ENCODE results near the gene KLHDC3. TPM values are rescaled to one million over a fixed set of nuclear protein-coding genes. Genes with fewer than 3 reads are reported as not detected.

KLHDC3 gene
- total RNA-seq, 2 donors from 2014 or later = 62.4 to 73.9 TPM

- Histone ChIP-seq H3K27ac (no peak overlapping the region), H3K27me3 (no peaks in the 10 kb centered on the region), H3K4me3 (no peak overlapping the region), H3K36me3 (no peaks in the 10 kb centered on the region), H3K4me1 (no peaks in the 10 kb centered on the region), H3K9ac (ENCODE audit: low read depth in 2 of 2, low read length in 2 of 2) (no peak overlapping the region), H3K9me3 (no peaks in the 10 kb centered on the region)
- no peak for TF ChIP-seq CTCF (IDR thresholded peaks at IDR 0.05)
- no peak for DNase-seq
- intact Hi-C loops (cut with DNase I) = no loop called here
Observed at GRCh38 chr6:42969431-42969830, 44.6 kb upstream of the KLHDC3 start.

GRCh38 chr6:42969934-42970333 is 44.1 kb upstream of the KLHDC3 start:
- H3K36me3 ChIP-seq = no peaks in the 10 kb centered on the region
- H3K27ac ChIP-seq = no peak overlapping the region
- intact Hi-C loops (cut with DNase I) = no loop called here
- no peak overlapping the region for H3K4me3 ChIP-seq
- TF ChIP-seq CTCF (IDR thresholded peaks at IDR 0.05) = no peak
- H3K4me1 ChIP-seq = no peaks in the 10 kb centered on the region
- H3K9ac ChIP-seq (ENCODE audit: low read depth in 2 of 2, low read length in 2 of 2) = no peak overlapping the region
- no peaks in the 10 kb centered on the region for H3K27me3 ChIP-seq
- H3K9me3 ChIP-seq = no peaks in the 10 kb centered on the region
- no peak for DNase-seq

GRCh38 chr6:42970871-42971612 is 43.0 kb upstream of the KLHDC3 start:
- Histone ChIP-seq H3K4me3 (no peak overlapping the region), H3K9ac (ENCODE audit: low read depth in 2 of 2, low read length in 2 of 2) (no peak overlapping the region), H3K27me3 (no peaks in the 10 kb centered on the region), H3K9me3 (no peaks in the 10 kb centered on the region), H3K27ac (no peak overlapping the region), H3K36me3 (no peaks in the 10 kb centered on the region), H3K4me1 (no peaks in the 10 kb centered on the region)
- TF ChIP-seq CTCF (IDR thresholded peaks at IDR 0.05) = no peak
- DNase-seq = no peak
- intact Hi-C loops (cut with DNase I) = no loop called here

GRCh38 chr6:42971746-42972327 is 42.2 kb upstream of the KLHDC3 start:
- no peak overlapping the region for H3K4me3 ChIP-seq
- H3K27ac ChIP-seq = no peak overlapping the region
- H3K4me1 ChIP-seq = no peaks in the 10 kb centered on the region
- no peaks in the 10 kb centered on the region for H3K36me3 ChIP-seq
- intact Hi-C loops (cut with DNase I) = no loop called here
- no peak overlapping the region for H3K9ac ChIP-seq (ENCODE audit: low read depth in 2 of 2, low read length in 2 of 2)
- no peak for DNase-seq
- no peaks in the 10 kb centered on the region for H3K27me3 ChIP-seq
- H3K9me3 ChIP-seq = no peaks in the 10 kb centered on the region
- no peak for TF ChIP-seq CTCF (IDR thresholded peaks at IDR 0.05)

GRCh38 chr6:42973926-42974325 is 40.1 kb upstream of the KLHDC3 start:
- Histone ChIP-seq H3K36me3 (no peaks in the 10 kb centered on the region), H3K27me3 (no peaks in the 10 kb centered on the region), H3K9ac (ENCODE audit: low read depth in 2 of 2, low read length in 2 of 2) (no peak overlapping the region), H3K4me1 (no peaks in the 10 kb centered on the region), H3K9me3 (no peaks in the 10 kb centered on the region), H3K4me3 (no peak overlapping the region), H3K27ac (no peak overlapping the region)
- no peak for DNase-seq
- TF ChIP-seq CTCF (IDR thresholded peaks at IDR 0.05) = no peak
- intact Hi-C loops (cut with DNase I) = no loop called here

Measured in colonic mucosa (tissue), 4 donors.